IPS-15b (cell line): ENCODE measurements around the gene KIF26B.
A peak's percentile ranks its signal among the peaks of the same experiment; 100 is the strongest.

ENCODE experiments used
- H3K27me3 ChIP-seq: one replicate; pipeline ENCODE4 v1.6.1; 2013; ENCODE audit warnings: low read length; ENCODE audit not compliant: control insufficient read depth, insufficient read depth
- H3K36me3 ChIP-seq: one replicate; pipeline ENCODE4 v1.6.1; 2013; ENCODE audit warnings: low read length; ENCODE audit not compliant: control insufficient read depth, insufficient read depth
- H3K4me1 ChIP-seq: one replicate; pipeline ENCODE4 v1.6.1; 2013; ENCODE audit warnings: mild to moderate bottlenecking, low read length; ENCODE audit not compliant: control insufficient read depth, insufficient read depth
- H3K4me3 ChIP-seq: one replicate; pipeline ENCODE4 v1.5.1; 2013; ENCODE audit warnings: low read depth, low read length
- H3K9ac ChIP-seq: one replicate; pipeline ENCODE4 v1.6.1; 2013; ENCODE audit warnings: low read depth, mild to moderate bottlenecking, low read length
- H3K9me3 ChIP-seq: one replicate; pipeline ENCODE4 v1.6.1; 2013; ENCODE audit warnings: mild to moderate bottlenecking, low read length; ENCODE audit not compliant: control insufficient read depth, insufficient read depth

KIF26B gene

GRCh38 chr1:245234217-245235081, 79.7 kb downstream of the KIF26B start:
- no peak overlapping the region for H3K9ac ChIP-seq
- peaks cover 4% of the 10 kb centered on the region for H3K4me1 ChIP-seq
- peak overlapping the region; percentile 21 for H3K4me3 ChIP-seq
- H3K27me3 ChIP-seq = no peaks in the 10 kb centered on the region
- H3K9me3 ChIP-seq = no peaks in the 10 kb centered on the region
- no peaks in the 10 kb centered on the region for H3K36me3 ChIP-seq

DNA sequence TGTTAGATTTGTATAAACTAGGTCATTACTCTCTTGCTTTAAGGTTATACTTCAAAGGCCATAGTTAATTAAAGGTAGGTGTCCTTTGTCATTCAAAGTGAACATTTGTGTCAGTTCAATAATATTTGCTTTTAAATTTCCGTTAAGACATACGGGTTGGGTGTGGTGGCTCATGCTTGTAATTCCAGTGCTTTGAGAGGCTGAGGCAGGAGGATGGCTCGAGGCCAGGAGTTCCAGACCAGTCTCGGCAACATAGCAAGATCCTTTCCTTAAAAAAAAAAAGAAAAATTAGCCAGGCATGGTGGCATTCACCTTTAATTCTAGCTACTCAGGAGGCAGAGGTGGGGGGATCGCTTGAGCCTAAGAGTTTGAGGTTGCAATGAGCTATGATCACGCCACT, 80.4 kb downstream of the KIF26B start:
- H3K9me3 ChIP-seq = no peaks in the 10 kb centered on the region
- no peak overlapping the region for H3K4me3 ChIP-seq
- no peaks in the 10 kb centered on the region for H3K36me3 ChIP-seq
- peaks cover 4% of the 10 kb centered on the region for H3K4me1 ChIP-seq
- no peaks in the 10 kb centered on the region for H3K27me3 ChIP-seq
- no peak overlapping the region for H3K9ac ChIP-seq

- H3K9me3 ChIP-seq = no peaks in the 10 kb centered on the region
- H3K36me3 ChIP-seq = no peaks in the 10 kb centered on the region
- no peak overlapping the region for H3K9ac ChIP-seq
- H3K4me3 ChIP-seq = no peak overlapping the region
- no peaks in the 10 kb centered on the region for H3K4me1 ChIP-seq
- H3K27me3 ChIP-seq = no peaks in the 10 kb centered on the region
These were observed 85.9 kb downstream of the KIF26B start for GRCh38 chr1:245240648-245241165.

DNA sequence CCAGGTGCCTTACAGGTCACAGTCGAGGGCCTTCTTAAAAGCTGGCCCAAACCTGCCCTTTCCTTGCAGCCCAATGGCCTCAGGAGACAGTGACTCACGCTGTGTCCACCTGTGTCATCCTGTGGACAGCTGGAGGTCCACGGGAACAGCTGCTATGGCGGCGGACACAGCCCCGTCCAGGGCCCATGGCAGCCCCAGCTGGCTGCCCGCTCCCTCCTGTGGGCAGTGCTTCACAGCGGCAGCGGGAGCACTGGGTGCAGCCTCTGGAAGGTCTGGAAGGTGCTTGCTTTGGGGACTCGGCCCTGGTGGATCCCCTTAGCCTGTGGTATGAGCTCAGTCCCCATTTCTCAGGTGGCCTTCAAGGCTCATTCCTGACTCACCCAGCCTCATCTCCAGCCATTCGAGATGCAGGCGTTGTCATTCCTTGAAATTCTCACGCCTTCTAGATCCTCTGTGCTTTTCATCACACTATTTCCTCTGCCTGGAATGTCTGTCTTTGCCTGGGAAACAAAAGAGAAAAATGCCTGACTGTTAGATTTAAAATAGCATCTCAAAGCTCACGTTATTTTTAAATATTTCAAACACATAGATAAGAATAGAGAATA, 86.8 kb downstream of the KIF26B start:
- H3K27me3 ChIP-seq = no peaks in the 10 kb centered on the region
- no peaks in the 10 kb centered on the region for H3K9me3 ChIP-seq
- no peak overlapping the region for H3K9ac ChIP-seq
- no peaks in the 10 kb centered on the region for H3K36me3 ChIP-seq
- no peak overlapping the region for H3K4me3 ChIP-seq
- no peaks in the 10 kb centered on the region for H3K4me1 ChIP-seq

- H3K9me3 ChIP-seq = no peaks in the 10 kb centered on the region
These were observed 88.2 kb downstream of the KIF26B start for GRCh38 chr1:245242989-245243388.

DNA sequence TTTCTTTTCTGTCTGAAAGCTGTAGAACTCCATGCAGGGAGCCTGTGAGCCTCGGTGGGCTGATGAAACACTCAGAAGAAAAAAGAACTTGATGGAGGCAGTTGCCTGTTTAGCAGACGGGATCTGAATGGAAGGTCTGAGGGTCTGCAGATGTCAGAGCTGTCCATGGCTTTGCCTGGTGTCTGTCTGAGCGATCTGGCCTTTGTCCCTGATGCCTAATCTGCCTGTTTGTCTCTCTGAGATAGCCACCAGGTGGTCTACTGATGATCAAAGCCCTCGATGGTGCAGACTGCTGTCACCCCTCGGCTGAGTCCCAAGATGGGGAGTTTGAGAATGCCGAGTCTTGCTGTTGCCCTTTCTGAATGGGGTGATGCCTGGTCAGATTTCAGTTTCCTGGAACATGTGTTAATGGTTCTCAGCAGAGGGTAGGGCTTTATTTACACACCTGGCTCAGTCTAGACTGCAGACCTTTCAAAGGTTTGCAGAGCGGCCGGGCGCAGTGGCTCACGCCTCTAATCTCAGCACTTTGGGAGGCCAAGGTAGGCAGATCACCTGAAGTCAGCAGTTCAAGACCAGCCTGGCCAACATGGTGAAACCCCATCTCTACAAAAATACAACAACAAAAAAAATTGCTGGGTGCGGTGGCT, 90.4 kb downstream of the KIF26B start:
- H3K9ac ChIP-seq = no peak overlapping the region
- no peaks in the 10 kb centered on the region for H3K27me3 ChIP-seq
- no peaks in the 10 kb centered on the region for H3K9me3 ChIP-seq
- H3K36me3 ChIP-seq = no peaks in the 10 kb centered on the region
- H3K4me3 ChIP-seq = no peak overlapping the region
- no peaks in the 10 kb centered on the region for H3K4me1 ChIP-seq

More at GRCh38 chr1:245242989-245243388, 88.2 kb downstream of the KIF26B start:
- Histone ChIP-seq H3K27me3 (no peaks in the 10 kb centered on the region), H3K36me3 (no peaks in the 10 kb centered on the region), H3K4me3 (no peak overlapping the region), H3K9ac (no peak overlapping the region), H3K4me1 (no peaks in the 10 kb centered on the region)

DNA sequence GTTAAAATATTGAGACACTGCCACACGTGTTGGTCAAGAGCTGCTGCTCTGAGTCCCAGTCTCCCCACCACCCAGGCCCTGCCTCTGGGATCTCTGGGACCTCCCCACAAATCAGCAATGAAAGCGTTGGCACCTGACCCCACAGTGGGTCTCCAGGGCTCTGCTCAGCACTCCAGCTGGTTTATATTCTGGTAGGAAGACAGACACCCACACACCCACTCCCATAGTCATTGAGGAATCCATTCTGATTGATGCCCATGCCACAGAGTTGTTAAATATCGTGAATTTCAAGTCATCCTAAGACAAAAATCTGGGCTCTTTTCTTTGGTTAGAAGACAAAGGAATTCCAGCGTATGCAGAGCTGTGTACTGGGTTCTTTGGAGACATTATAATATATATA, 91.6 kb downstream of the KIF26B start:
- no peak overlapping the region for H3K4me3 ChIP-seq
- no peak overlapping the region for H3K9ac ChIP-seq
- H3K27me3 ChIP-seq = no peaks in the 10 kb centered on the region
- H3K4me1 ChIP-seq = no peaks in the 10 kb centered on the region
- H3K9me3 ChIP-seq = no peaks in the 10 kb centered on the region
- H3K36me3 ChIP-seq = no peaks in the 10 kb centered on the region

DNA sequence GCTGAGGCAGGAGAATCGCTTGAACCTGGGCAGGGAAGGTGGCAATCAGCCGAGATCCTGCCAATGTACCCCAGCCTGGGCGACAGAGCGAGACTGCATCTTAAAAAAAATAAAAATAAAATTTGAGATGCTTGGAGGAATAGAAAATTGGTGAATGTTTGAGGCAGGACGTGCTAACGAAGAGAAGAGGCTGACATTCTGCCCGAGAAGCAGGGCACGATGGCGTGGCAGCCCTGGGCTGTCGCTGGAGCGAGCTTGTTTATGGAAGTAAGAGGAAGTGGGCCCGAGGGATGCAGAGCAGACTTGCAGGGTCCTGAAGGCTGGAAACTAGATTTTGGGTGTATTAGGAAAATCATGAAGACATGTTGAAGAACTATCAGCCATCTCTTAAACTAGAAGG, 92.6 kb downstream of the KIF26B start:
- no peaks in the 10 kb centered on the region for H3K9me3 ChIP-seq
- H3K36me3 ChIP-seq = no peaks in the 10 kb centered on the region
- H3K4me1 ChIP-seq = no peaks in the 10 kb centered on the region
- H3K4me3 ChIP-seq = no peak overlapping the region
- H3K27me3 ChIP-seq = no peaks in the 10 kb centered on the region
- no peak overlapping the region for H3K9ac ChIP-seq

DNA sequence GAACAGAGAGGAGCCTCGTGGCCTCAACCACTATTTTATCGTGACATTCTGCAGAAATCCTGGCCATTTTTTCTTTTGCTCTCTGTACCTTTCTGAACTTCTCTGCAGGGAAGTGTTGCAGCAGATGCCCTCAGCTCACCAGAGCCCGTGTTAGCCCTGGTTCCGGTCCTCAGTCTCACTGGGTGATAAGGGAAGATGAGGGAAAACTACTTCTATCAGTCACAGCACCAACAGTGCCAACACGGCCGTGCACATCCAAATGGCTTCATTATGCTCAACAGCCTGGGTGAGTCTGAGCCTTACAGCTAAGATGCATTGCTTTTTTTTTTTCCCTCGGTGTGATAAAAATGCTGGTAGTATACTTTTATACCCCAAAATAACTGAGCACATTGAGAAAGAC, 93.0 kb downstream of the KIF26B start:
- Histone ChIP-seq H3K27me3 (no peaks in the 10 kb centered on the region), H3K4me1 (no peaks in the 10 kb centered on the region), H3K4me3 (no peak overlapping the region), H3K36me3 (no peaks in the 10 kb centered on the region), H3K9ac (no peak overlapping the region), H3K9me3 (no peaks in the 10 kb centered on the region)

DNA sequence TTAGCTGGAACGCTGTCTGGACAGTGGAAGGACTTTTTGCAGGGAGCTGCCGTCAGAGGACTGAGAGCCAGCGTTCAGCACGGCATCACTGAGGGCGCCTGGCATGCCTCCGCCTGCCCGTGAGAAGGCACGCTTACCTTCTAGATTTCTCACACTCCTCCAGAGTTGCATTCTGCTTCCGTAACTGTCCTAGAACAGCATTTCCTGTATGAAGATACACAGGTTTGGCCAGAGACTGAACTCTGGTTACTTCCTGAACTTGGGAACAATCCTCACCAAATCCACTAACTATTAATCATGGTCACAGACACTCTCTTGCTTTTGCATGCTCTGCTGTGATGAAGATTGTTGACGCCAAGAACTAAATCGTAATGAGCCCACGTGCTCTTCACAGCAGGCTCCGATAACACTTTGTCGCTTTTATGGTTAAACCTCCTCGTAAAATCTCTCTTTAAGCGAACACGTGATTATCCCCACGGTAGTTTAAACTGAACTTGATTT, 93.5 kb downstream of the KIF26B start:
- H3K27me3 ChIP-seq = no peaks in the 10 kb centered on the region
- H3K4me1 ChIP-seq = no peaks in the 10 kb centered on the region
- no peaks in the 10 kb centered on the region for H3K36me3 ChIP-seq
- H3K9me3 ChIP-seq = no peaks in the 10 kb centered on the region
- no peak overlapping the region for H3K9ac ChIP-seq
- no peak overlapping the region for H3K4me3 ChIP-seq

GRCh38 chr1:245255783-245256182, 101.0 kb downstream of the KIF26B start:
- H3K27me3 ChIP-seq = no peaks in the 10 kb centered on the region
- no peaks in the 10 kb centered on the region for H3K9me3 ChIP-seq
- H3K4me3 ChIP-seq = no peak overlapping the region
- H3K4me1 ChIP-seq = peaks cover 13% of the 10 kb centered on the region
- no peak overlapping the region for H3K9ac ChIP-seq
- H3K36me3 ChIP-seq = no peaks in the 10 kb centered on the region
